Vagina (tissue), 2 donors: ENCODE measurements around the gene ZNF598.

Experiments used
- POLR2A ChIP-seq, 2 donors: fragments of 450-650 bp; IDR thresholded peaks; one replicate each; pipeline ENCODE4 v1.6.1; 2017; ENCODE audit warnings: antibody characterized with exemption in 2 of 2, mild to moderate bottlenecking in 2 of 2, moderate library complexity in 2 of 2
- POLR2AphosphoS5 ChIP-seq, 2 donors: sonication (generic); formaldehyde crosslinking; IDR thresholded peaks; one replicate each; pipeline ENCODE4 v1.9.0; 2017; ENCODE audit warnings: antibody characterized with exemption in 2 of 2, mild to moderate bottlenecking in 2 of 2, low read depth in 1 of 2; ENCODE audit not compliant: insufficient read depth in 1 of 2
- TF ChIP-seq, protein P1 (sequence below), 3 experiments: fragments of 450-650 bp in 2 of 3; fragments of 200-600 bp in 1 of 3; sonication (generic) in 1 of 3; IDR thresholded peaks; one replicate each; pipeline ENCODE4 v1.5.1; 2017 to 2019; ENCODE audit warnings: antibody characterized with exemption in 3 of 3, mild to moderate bottlenecking in 2 of 3, moderate library complexity in 2 of 3

DNA sequence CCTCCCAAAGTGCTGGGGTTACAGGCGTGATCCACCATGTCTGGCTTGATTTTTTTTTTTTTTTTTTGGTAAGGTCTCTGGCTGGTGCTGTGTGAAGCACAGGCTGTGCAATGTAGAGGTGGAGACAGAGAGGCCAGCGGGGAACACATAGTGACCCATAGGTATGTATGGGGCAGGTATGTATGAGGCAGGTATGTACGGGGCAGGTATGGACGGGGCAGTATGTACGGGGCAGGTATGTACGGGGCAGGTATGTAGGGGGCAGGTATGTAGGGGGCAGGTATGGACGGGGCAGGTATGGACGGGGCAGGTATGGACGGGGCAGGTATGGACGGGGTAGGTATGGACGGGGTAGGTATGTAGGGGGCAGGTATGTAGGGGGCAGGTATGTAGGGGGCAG is 60.1 kb downstream of the ZNF598 start:
- TF ChIP-seq, protein P1, sequence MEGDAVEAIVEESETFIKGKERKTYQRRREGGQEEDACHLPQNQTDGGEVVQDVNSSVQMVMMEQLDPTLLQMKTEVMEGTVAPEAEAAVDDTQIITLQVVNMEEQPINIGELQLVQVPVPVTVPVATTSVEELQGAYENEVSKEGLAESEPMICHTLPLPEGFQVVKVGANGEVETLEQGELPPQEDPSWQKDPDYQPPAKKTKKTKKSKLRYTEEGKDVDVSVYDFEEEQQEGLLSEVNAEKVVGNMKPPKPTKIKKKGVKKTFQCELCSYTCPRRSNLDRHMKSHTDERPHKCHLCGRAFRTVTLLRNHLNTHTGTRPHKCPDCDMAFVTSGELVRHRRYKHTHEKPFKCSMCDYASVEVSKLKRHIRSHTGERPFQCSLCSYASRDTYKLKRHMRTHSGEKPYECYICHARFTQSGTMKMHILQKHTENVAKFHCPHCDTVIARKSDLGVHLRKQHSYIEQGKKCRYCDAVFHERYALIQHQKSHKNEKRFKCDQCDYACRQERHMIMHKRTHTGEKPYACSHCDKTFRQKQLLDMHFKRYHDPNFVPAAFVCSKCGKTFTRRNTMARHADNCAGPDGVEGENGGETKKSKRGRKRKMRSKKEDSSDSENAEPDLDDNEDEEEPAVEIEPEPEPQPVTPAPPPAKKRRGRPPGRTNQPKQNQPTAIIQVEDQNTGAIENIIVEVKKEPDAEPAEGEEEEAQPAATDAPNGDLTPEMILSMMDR (IDR thresholded peaks at IDR 0.05), result no peak
- TF ChIP-seq POLR2AphosphoS5 (IDR thresholded peaks at IDR 0.05; ENCODE audit: insufficient read depth in 1 of 2, low read depth in 1 of 2), result no peak
- no peak for TF ChIP-seq POLR2A (IDR thresholded peaks at IDR 0.05)
